ENCODE data around the gene PCSK1N. TPM values are rescaled to one million over a fixed set of nuclear protein-coding genes. Genes with fewer than 3 reads are reported as not detected.

The PCSK1N gene
- total and polyA plus RNA-seq, 9 of the 15 experiments (the other 6 are each of a cell fraction or from before 2014, with no cell fraction given) = 0.07 to 0.55 (median 0.54) TPM; not detected in 6

DNA sequence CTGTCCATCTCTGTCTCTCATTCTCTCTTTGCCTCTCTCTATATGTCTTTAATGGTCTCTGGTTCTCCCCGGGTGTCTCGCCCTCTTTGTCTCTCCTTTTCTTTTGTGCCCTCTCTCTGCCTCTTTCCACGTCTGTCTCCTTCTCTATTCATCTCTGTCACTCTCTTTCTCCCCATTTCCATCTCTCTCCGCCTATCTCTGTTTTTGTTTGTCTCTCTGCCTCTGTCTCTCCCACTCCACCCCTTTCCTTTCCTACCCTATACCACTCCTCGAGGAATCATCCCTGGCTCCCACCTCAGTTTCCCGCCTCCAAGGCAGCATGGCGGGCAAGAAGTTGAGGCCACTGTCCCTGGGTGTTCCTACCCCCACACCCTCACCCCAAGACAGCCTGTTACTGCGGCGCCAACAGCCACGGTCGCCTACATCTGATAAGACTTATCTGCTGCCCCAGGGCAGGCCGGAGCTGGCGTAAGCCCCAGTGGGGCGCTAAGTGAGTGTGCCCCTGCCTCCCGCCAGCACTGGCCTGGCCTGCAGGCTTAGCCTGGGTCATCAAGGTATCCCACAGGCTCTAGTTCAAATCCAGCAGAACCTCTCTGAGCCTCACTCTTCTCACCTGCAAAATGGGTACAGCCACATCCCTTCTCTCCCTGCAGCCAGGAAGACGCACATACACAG lies 49.7 kb downstream of the PCSK1N start (continued):
- TF ChIP-seq, protein P1, sequence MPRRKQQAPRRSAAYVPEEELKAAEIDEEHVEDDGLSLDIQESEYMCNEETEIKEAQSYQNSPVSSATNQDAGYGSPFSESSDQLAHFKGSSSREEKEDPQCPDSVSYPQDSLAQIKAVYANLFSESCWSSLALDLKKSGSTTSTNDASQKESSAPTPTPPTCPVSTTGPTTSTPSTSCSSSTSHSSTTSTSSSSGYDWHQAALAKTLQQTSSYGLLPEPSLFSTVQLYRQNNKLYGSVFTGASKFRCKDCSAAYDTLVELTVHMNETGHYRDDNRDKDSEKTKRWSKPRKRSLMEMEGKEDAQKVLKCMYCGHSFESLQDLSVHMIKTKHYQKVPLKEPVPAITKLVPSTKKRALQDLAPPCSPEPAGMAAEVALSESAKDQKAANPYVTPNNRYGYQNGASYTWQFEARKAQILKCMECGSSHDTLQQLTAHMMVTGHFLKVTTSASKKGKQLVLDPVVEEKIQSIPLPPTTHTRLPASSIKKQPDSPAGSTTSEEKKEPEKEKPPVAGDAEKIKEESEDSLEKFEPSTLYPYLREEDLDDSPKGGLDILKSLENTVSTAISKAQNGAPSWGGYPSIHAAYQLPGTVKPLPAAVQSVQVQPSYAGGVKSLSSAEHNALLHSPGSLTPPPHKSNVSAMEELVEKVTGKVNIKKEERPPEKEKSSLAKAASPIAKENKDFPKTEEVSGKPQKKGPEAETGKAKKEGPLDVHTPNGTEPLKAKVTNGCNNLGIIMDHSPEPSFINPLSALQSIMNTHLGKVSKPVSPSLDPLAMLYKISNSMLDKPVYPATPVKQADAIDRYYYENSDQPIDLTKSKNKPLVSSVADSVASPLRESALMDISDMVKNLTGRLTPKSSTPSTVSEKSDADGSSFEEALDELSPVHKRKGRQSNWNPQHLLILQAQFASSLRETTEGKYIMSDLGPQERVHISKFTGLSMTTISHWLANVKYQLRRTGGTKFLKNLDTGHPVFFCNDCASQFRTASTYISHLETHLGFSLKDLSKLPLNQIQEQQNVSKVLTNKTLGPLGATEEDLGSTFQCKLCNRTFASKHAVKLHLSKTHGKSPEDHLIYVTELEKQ (CRISPR knock-in tag; IDR thresholded peaks at IDR 0.05) = no peak
- no peak for TF ChIP-seq ZNF584 (CRISPR knock-in tag; IDR thresholded peaks at IDR 0.05; ENCODE audit: low read depth)
- no peak for TF ChIP-seq ZKSCAN3 (CRISPR knock-in tag; IDR thresholded peaks at IDR 0.05)
- TF ChIP-seq RBM17 (IDR thresholded peaks at IDR 0.05; ENCODE audit: borderline replicate concordance, low read depth, low read length) = no peak
- TF ChIP-seq EGR1 (conservative IDR thresholded peaks at IDR 0.05) = no peak
- TF ChIP-seq, protein P2, sequence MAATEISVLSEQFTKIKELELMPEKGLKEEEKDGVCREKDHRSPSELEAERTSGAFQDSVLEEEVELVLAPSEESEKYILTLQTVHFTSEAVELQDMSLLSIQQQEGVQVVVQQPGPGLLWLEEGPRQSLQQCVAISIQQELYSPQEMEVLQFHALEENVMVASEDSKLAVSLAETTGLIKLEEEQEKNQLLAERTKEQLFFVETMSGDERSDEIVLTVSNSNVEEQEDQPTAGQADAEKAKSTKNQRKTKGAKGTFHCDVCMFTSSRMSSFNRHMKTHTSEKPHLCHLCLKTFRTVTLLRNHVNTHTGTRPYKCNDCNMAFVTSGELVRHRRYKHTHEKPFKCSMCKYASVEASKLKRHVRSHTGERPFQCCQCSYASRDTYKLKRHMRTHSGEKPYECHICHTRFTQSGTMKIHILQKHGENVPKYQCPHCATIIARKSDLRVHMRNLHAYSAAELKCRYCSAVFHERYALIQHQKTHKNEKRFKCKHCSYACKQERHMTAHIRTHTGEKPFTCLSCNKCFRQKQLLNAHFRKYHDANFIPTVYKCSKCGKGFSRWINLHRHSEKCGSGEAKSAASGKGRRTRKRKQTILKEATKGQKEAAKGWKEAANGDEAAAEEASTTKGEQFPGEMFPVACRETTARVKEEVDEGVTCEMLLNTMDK (IDR thresholded peaks at IDR 0.05; ENCODE audit: borderline replicate concordance, insufficient read depth, low read depth, low read length, poor library complexity, severe bottlenecking) = no peak
- TF ChIP-seq CHD1 (IDR thresholded peaks at IDR 0.05; ENCODE audit: low read length) = no peak
- TF ChIP-seq NFRKB (IDR thresholded peaks at IDR 0.05; ENCODE audit: low read depth) = peak; percentile 64; the same call in 1 of the 2 replicates
- TF ChIP-seq ETS2 (tag; IDR thresholded peaks at IDR 0.05; ENCODE audit: borderline replicate concordance, poor library complexity, severe bottlenecking) = no peak
- TF ChIP-seq, protein P3, sequence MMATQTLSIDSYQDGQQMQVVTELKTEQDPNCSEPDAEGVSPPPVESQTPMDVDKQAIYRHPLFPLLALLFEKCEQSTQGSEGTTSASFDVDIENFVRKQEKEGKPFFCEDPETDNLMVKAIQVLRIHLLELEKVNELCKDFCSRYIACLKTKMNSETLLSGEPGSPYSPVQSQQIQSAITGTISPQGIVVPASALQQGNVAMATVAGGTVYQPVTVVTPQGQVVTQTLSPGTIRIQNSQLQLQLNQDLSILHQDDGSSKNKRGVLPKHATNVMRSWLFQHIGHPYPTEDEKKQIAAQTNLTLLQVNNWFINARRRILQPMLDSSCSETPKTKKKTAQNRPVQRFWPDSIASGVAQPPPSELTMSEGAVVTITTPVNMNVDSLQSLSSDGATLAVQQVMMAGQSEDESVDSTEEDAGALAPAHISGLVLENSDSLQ (IDR thresholded peaks at IDR 0.05) = peak; percentile 81
- no peak for TF ChIP-seq ZNF780A (CRISPR knock-in tag; IDR thresholded peaks at IDR 0.05)
- no peak for TF ChIP-seq FOS (IDR thresholded peaks at IDR 0.05; ENCODE audit: extremely low read depth, insufficient read length)
- TF ChIP-seq, protein P4, sequence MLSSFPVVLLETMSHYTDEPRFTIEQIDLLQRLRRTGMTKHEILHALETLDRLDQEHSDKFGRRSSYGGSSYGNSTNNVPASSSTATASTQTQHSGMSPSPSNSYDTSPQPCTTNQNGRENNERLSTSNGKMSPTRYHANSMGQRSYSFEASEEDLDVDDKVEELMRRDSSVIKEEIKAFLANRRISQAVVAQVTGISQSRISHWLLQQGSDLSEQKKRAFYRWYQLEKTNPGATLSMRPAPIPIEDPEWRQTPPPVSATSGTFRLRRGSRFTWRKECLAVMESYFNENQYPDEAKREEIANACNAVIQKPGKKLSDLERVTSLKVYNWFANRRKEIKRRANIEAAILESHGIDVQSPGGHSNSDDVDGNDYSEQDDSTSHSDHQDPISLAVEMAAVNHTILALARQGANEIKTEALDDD (IDR thresholded peaks at IDR 0.05) = no peak
- TF ChIP-seq, protein P5, sequence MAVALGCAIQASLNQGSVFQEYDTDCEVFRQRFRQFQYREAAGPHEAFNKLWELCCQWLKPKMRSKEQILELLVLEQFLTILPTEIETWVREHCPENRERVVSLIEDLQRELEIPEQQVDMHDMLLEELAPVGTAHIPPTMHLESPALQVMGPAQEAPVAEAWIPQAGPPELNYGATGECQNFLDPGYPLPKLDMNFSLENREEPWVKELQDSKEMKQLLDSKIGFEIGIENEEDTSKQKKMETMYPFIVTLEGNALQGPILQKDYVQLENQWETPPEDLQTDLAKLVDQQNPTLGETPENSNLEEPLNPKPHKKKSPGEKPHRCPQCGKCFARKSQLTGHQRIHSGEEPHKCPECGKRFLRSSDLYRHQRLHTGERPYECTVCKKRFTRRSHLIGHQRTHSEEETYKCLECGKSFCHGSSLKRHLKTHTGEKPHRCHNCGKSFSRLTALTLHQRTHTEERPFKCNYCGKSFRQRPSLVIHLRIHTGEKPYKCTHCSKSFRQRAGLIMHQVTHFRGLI (CRISPR knock-in tag; IDR thresholded peaks at IDR 0.05) = peak; percentile 80; the same call in 1 of the 2 replicates
- TF ChIP-seq FOXM1 (IDR thresholded peaks at IDR 0.05; ENCODE audit: low read depth) = no peak
- no peak for TF ChIP-seq FOXM1 (CRISPR knock-in tag; IDR thresholded peaks at IDR 0.05; ENCODE audit: low read depth)
- TF ChIP-seq ZNF197 (CRISPR knock-in tag; IDR thresholded peaks at IDR 0.05; ENCODE audit: low read depth) = 0 out of 2 replicates have a peak, but pooled peaks have one; percentile 36
- no peak for TF ChIP-seq TRIM28 (IDR thresholded peaks at IDR 0.05)
- no peak for TF ChIP-seq SMARCB1 (IDR thresholded peaks at IDR 0.05; ENCODE audit: insufficient read length, low read depth)

All from K562 (cell line).